Activated T-helper 17 cell treated with anti-CD3 and anti-CD28 coated beads, Interleukin-2, amount 50 U/mL, for 72 hours (primary cell): ENCODE data around the gene ELOVL1. TPM values are rescaled to one million over a fixed set of nuclear protein-coding genes. Genes with fewer than 3 reads are reported as not detected.

ENCODE experiments used
- ATAC-seq: fragments of 150-1000 bp; cut with Tn5 transposase; replicated peaks from 2 replicates; pipeline ENCODE4 v1.10.0; 2021; ENCODE audit warnings: mild to moderate bottlenecking, moderate library complexity
- H3K27ac Mint-ChIP-seq: one replicate; pipeline ENCODE4 v1.8.0; 2022; ENCODE audit warnings: mixed read lengths
- H3K27me3 Mint-ChIP-seq: one replicate; pipeline ENCODE4 v1.8.0; 2022; ENCODE audit warnings: mixed read lengths
- H3K36me3 Mint-ChIP-seq: one replicate; pipeline ENCODE4 v1.8.0; 2022; ENCODE audit warnings: low read depth, mild to moderate bottlenecking, mixed read lengths
- H3K4me1 Mint-ChIP-seq: one replicate; pipeline ENCODE4 v1.8.0; 2022; ENCODE audit warnings: mixed read lengths
- H3K4me3 Mint-ChIP-seq: one replicate; pipeline ENCODE4 v1.8.0; 2022; ENCODE audit warnings: mild to moderate bottlenecking, mixed read lengths
- H3K9me3 Mint-ChIP-seq: one replicate; pipeline ENCODE4 v1.8.0; 2022; ENCODE audit warnings: mixed read lengths
- total RNA-seq, 2 donors: library from RNA; stranded (reverse); gene quantifications; one replicate each; pipeline ENCODE4 v1.2.3, GENCODE V29; 2022

Gene ELOVL1
- total RNA-seq, 2 donors from 2014 or later: 53.4 to 73.7 TPM

DNA sequence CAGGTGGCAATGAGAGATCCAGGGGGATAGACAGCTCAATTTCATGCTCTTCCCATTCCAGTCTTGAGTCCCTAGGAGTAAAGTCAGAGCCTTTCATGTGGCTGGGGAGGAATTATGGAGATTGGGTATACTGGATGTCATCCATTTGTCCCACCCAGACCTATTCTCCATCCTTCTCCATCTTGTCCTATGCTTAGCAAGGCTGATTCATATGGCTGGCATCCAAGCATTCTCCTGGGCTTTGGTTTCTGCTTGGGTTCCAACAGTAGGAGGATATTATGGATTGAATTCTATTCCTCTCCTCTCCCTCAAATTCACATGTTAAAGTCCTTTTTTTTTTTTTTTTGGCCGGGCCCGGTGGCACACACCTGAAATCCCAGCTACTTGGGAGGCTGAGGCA lies 12.9 kb downstream of the ELOVL1 start:
- Mint-ChIP-seq H3K27me3 (no peaks in the 10 kb centered on the region), H3K9me3 (no peaks in the 10 kb centered on the region), H3K4me3 (no peak overlapping the region), H3K36me3 (peaks cover 7% of the 10 kb centered on the region), H3K4me1 (peaks cover 4% of the 10 kb centered on the region), H3K27ac (no peak overlapping the region)
- no peak for ATAC-seq

- peaks cover 5% of the 10 kb centered on the region for H3K4me1 Mint-ChIP-seq
- no peaks in the 10 kb centered on the region for H3K9me3 Mint-ChIP-seq
- ATAC-seq: no peak
- H3K27me3 Mint-ChIP-seq: no peaks in the 10 kb centered on the region
- H3K4me3 Mint-ChIP-seq: no peak overlapping the region
- no peak overlapping the region for H3K27ac Mint-ChIP-seq
- peaks cover 2% of the 10 kb centered on the region for H3K36me3 Mint-ChIP-seq
These were observed 13.3 kb downstream of the ELOVL1 start for GRCh38 chr1:43354471-43354870.

DNA sequence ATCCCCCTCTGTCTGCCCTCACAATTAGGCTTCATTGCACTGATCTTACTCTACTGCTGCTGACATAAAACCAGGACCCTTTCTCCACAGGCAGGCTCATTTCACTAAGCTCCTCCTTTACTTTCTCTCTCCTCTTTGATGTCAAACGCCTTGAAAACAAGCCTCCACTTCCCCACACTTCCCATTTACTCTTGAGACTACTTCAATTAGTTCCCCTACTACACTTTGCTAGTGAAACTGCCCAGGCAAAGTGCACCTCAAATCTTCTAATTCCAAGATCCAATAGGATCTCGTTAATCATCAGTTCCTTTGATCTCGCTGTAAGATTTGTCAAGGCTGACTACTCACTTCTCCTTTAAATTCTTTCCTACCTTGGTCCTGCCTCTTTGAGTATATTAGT lies 14.9 kb downstream of the ELOVL1 start:
- H3K9me3 Mint-ChIP-seq: no peaks in the 10 kb centered on the region
- H3K4me1 Mint-ChIP-seq: peaks cover 7% of the 10 kb centered on the region
- no peak overlapping the region for H3K4me3 Mint-ChIP-seq
- ATAC-seq: no peak
- no peaks in the 10 kb centered on the region for H3K36me3 Mint-ChIP-seq
- no peaks in the 10 kb centered on the region for H3K27me3 Mint-ChIP-seq
- peak overlapping the region; percentile 7 for H3K27ac Mint-ChIP-seq

- H3K27me3 Mint-ChIP-seq: no peaks in the 10 kb centered on the region
- H3K27ac Mint-ChIP-seq: peak overlapping the region; percentile 7
- H3K4me3 Mint-ChIP-seq: no peak overlapping the region
- no peak for ATAC-seq
- H3K36me3 Mint-ChIP-seq: no peaks in the 10 kb centered on the region
- H3K9me3 Mint-ChIP-seq: no peaks in the 10 kb centered on the region
- H3K4me1 Mint-ChIP-seq: peaks cover 7% of the 10 kb centered on the region
These were observed 15.5 kb downstream of the ELOVL1 start for GRCh38 chr1:43352351-43352705.

DNA sequence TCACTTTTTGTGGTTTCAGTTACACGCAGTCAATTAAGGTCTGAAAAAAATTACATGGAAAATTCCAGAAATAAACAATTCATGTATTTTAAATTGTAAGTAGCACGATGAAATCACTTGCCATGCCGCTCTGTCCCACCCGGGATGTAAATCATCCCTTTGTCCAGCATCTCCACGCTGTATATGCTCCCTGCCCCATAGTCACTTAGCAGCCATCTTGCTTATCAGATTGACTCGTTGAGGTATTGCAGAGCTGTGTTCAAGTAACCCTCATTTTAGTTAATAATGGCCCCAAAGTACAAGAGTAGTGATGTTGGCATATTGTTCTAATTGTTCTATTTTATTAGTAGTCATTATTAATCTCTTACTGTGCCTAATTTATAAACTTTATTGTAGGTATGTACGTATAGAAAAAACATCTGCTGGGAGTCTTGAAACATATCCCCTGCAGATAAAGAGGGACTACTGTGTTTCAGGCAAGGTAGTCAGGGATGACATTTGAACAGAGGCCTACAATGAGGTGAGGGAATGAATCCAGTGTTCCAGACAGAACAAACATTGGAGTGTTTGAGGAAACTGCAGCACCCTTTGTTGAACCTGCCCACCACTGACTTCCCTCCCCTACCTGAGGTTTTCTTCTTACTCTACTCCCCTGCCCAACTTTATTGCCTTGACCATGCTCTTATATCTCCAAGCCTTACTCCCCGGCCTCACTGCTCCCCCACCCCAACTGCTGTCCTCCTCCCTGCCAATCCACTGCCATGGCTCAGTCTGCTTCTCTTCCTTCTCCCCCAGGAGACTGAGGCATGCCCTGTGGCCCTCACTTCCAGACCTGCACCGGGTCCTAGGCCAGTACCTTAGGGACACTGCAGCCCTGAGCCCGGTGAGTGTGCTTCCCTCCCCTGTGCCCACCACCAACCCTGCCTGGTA lies 16.1 kb downstream of the ELOVL1 start:
- no peaks in the 10 kb centered on the region for H3K9me3 Mint-ChIP-seq
- peaks cover 7% of the 10 kb centered on the region for H3K4me1 Mint-ChIP-seq
- H3K36me3 Mint-ChIP-seq: no peaks in the 10 kb centered on the region
- ATAC-seq: no peak
- H3K27ac Mint-ChIP-seq: peak overlapping the region; percentile 39
- no peak overlapping the region for H3K4me3 Mint-ChIP-seq
- no peaks in the 10 kb centered on the region for H3K27me3 Mint-ChIP-seq

- no peak for ATAC-seq
- peak overlapping the region; percentile 39 for H3K27ac Mint-ChIP-seq
- no peak overlapping the region for H3K4me3 Mint-ChIP-seq
- H3K36me3 Mint-ChIP-seq: no peaks in the 10 kb centered on the region
- H3K4me1 Mint-ChIP-seq: peaks cover 7% of the 10 kb centered on the region
- no peaks in the 10 kb centered on the region for H3K27me3 Mint-ChIP-seq
- H3K9me3 Mint-ChIP-seq: no peaks in the 10 kb centered on the region
These were observed 16.8 kb downstream of the ELOVL1 start for GRCh38 chr1:43350976-43351375.

DNA sequence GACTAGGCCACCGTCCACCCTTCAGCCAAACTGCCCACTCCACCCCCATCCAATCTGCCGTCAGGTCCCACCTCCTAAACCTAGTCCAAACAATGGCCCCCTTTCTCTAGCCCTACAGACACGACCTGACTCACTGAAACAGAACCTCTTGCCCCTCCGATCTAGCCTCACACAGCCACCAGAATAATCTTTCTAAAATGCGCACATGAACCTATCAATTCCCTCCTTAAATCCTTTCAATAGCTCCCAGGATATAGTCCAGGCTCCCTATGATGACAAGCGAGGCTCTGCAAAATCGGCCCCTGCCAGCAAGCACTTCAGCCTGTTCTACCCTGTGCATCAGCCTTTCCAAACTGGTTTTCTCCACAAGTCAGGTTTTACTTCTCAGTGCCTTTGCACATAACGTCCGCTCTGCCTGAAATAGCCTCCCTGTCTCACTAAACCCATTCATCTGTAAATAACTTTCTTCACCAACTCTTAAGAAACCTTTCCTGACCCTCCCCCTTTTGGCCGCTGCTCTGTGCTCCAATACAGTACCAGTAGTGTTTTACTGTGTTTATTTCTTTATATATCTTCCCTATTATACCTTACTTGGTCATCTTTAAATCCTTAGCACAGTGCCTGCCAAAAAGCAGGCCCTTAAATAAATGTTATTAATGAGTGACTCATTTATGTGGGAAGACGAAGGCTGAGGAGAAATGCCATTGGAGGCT lies 18.1 kb downstream of the ELOVL1 start:
- Mint-ChIP-seq H3K27me3 (no peaks in the 10 kb centered on the region), H3K4me3 (peak overlapping the region; percentile 74), H3K27ac (peak overlapping the region; percentile 85), H3K9me3 (no peaks in the 10 kb centered on the region), H3K4me1 (peaks cover 11% of the 10 kb centered on the region), H3K36me3 (no peaks in the 10 kb centered on the region)
- ATAC-seq: no peak

DNA sequence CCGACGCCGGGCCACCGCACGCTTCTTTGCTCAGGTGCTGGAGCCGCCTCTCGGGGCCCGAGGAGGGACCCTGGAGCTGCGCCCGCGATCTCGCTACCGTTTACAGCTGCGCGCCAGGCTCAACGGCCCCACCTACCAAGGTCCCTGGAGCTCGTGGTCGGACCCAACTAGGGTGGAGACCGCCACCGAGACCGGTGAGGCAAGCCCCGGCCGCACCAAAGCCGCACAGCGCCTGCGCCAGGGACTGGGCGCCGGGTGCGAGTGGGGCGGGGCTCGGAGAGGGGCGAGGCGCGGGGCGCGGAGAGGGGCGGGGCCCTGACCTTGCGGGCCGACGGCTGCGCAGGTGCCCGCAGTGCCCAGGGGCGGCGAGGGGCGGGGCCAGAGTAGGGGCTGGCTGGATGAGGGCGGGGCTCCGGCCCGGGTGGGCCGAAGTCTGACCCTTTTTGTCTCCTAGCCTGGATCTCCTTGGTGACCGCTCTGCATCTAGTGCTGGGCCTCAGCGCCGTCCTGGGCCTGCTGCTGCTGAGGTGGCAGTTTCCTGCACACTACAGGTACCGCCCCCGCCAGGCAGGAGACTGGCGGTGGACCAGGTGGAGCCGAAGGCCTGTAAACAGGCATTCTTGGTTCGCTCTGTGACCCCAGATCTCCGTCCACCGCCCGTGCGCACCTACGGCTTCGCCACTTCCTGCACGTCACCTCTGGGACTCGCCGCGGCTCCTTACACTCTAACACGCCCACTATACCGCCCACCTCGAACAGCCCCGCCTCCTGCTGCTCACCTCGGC lies 18.8 kb downstream of the ELOVL1 start:
- peak; percentile 89 for ATAC-seq
- Mint-ChIP-seq H3K4me1 (peaks cover 11% of the 10 kb centered on the region), H3K36me3 (no peaks in the 10 kb centered on the region)

DNA sequence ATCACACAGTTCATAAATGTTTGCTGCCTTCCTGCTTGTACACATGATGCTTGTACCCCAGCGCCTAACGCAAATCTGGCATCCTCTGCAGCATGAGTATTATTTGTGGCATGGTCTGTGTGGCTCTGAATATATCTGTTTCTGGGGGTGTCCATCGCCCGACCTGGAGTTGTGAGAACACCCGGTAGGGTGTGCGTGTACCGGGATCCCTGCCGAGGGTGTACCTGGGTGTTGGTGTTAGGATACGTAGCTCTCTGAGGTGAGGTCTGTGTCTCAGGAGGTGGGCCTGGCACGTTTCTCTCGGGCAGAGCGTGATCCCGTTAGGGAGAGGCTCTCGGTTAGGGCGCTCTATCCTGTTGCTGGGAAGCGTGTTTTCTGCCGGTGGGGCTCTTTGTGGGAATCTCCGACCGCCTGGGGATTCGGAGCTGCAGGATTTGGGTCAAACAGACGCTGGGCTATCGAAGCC lies 19.4 kb downstream of the ELOVL1 start:
- ATAC-seq: no peak

More for the DNA sequence above, 18.8 kb downstream of the ELOVL1 start:
- no peaks in the 10 kb centered on the region for H3K9me3 Mint-ChIP-seq
- H3K4me3 Mint-ChIP-seq: peak overlapping the region; percentile 74
- no peaks in the 10 kb centered on the region for H3K27me3 Mint-ChIP-seq
- H3K27ac Mint-ChIP-seq: peak overlapping the region; percentile 85

DNA sequence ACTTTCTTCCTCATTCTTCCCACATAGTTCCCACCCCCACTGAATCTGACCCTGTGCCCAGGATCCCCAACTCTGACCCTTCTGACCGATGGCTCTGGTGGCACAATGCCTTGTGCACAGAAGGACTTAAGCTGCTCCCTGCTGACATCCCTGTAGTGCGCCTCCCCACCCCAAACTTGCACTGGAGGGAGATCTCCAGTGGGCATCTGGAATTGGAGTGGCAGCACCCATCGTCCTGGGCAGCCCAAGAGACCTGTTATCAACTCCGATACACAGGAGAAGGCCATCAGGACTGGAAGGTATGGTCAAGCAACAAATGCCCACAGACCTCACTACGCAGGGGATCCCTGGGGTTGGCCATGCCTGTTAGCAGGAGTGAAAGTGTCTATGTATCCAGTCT lies 21.2 kb downstream of the ELOVL1 start:
- no peaks in the 10 kb centered on the region for H3K9me3 Mint-ChIP-seq
- ATAC-seq: no peak
- H3K4me3 Mint-ChIP-seq: no peak overlapping the region
- no peaks in the 10 kb centered on the region for H3K27me3 Mint-ChIP-seq
- H3K4me1 Mint-ChIP-seq: peaks cover 11% of the 10 kb centered on the region
- no peaks in the 10 kb centered on the region for H3K36me3 Mint-ChIP-seq
- H3K27ac Mint-ChIP-seq: no peak overlapping the region

More for the DNA sequence above, 19.4 kb downstream of the ELOVL1 start:
- no peaks in the 10 kb centered on the region for H3K9me3 Mint-ChIP-seq
- H3K4me3 Mint-ChIP-seq: peak overlapping the region; percentile 74
- no peaks in the 10 kb centered on the region for H3K27me3 Mint-ChIP-seq
- no peak overlapping the region for H3K27ac Mint-ChIP-seq
- no peaks in the 10 kb centered on the region for H3K36me3 Mint-ChIP-seq
- H3K4me1 Mint-ChIP-seq: peaks cover 11% of the 10 kb centered on the region

DNA sequence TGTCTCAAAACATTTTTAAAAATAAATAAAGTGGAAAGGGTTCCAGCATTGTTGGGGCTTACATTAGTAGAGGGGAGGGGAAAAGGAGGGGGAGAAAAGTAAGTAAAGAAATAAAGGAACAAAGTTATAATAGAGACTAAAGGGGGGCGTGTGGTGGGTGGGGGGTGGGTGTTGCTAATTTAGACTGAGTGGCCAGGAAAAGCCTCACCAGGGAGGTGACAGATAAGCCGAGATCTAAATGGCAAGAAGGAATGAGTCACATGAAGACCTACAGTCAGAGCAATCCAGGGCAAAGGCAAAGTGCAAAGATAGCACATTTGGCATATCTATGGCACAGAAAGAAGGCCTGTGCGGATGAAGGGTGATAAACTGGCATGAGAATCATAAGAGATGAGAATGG lies 22.7 kb downstream of the ELOVL1 start:
- Mint-ChIP-seq H3K4me3 (no peak overlapping the region), H3K36me3 (no peaks in the 10 kb centered on the region), H3K27ac (peak overlapping the region; percentile 18), H3K4me1 (peaks cover 11% of the 10 kb centered on the region), H3K27me3 (no peaks in the 10 kb centered on the region), H3K9me3 (no peaks in the 10 kb centered on the region)
- ATAC-seq: no peak

DNA sequence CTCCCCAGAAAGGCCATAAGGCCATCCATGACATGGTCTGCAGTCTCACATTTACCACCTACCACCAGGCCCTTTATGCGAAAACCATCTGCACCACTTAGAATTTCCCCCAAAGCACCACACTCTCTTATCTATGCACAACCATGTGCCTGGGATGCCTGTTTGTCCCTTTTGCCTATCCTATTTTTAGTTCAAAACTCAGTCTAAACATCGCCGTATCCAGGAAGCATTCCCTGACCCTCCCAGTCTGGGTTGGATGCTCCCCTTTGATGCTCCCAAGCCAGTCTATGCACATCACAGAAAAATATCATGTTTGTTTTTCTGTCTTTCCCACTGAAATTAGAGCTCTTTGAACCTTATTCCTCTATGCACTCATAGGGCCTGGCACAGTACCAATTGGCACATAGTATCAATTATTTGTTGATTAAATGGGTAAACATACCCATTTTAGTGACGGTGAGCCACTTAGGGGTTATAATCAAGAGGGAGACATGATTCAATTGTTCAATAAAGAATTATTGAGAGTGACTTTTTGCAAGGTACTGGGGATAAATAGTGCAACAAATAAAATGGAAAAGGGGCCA lies 23.5 kb downstream of the ELOVL1 start:
- no peaks in the 10 kb centered on the region for H3K27me3 Mint-ChIP-seq
- no peak for ATAC-seq
- H3K4me1 Mint-ChIP-seq: peaks cover 5% of the 10 kb centered on the region
- H3K9me3 Mint-ChIP-seq: no peaks in the 10 kb centered on the region
- H3K4me3 Mint-ChIP-seq: no peak overlapping the region
- H3K27ac Mint-ChIP-seq: no peak overlapping the region
- no peaks in the 10 kb centered on the region for H3K36me3 Mint-ChIP-seq

- Mint-ChIP-seq H3K27ac (no peak overlapping the region), H3K9me3 (no peaks in the 10 kb centered on the region), H3K4me3 (no peak overlapping the region), H3K4me1 (peaks cover 4% of the 10 kb centered on the region), H3K36me3 (no peaks in the 10 kb centered on the region), H3K27me3 (no peaks in the 10 kb centered on the region)
- ATAC-seq: no peak
These were observed 27.3 kb downstream of the ELOVL1 start for GRCh38 chr1:43340559-43340958.

GRCh38 chr1:43339584-43340232 lies 28.1 kb downstream of the ELOVL1 start:
- H3K4me1 Mint-ChIP-seq: no peaks in the 10 kb centered on the region
- H3K27ac Mint-ChIP-seq: no peak overlapping the region
- no peak for ATAC-seq
- no peaks in the 10 kb centered on the region for H3K9me3 Mint-ChIP-seq
- no peak overlapping the region for H3K4me3 Mint-ChIP-seq
- H3K27me3 Mint-ChIP-seq: no peaks in the 10 kb centered on the region
- no peaks in the 10 kb centered on the region for H3K36me3 Mint-ChIP-seq
